HG03066 (cell line): Measurements from ENCODE around the gene TMEM240.
"Not testable (repeated sequence)": the region's sequence is repeated elsewhere in the genome, so short reads cannot be mapped to it uniquely, and the experiment has no call there.

Experiments used
- ATAC-seq: cut with Tn5 transposase; IDR thresholded peaks from one replicate; pipeline ENCODE4 v1.9.1; 2021; ENCODE audit warnings: low read depth; ENCODE audit not compliant: unreplicated experiment

The TMEM240 gene

GRCh38 chr1:1527092-1527816 is 13.2 kb downstream of the TMEM240 start:
- no peak for ATAC-seq

DNA sequence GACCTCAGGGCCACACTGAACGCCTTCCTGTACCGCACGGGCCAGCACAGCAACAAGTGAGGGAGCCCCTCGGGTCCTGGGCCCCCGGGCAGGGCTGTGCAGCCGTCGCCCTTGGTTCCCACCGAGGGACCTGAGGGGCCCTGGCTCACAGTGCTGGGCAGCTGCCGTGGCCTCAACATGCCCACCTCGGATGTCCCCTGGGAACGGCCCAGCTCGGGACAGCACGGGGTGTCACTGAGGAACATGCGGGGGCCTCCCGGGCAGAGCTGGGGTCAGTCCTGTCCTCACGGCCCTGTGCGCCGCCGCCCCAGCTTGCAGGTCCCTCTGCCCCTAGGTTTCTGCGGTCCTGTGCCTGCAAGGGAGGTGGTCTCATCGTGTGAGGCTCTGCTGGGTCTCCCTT is 13.9 kb downstream of the TMEM240 start:
- not testable (repeated sequence) for ATAC-seq

DNA sequence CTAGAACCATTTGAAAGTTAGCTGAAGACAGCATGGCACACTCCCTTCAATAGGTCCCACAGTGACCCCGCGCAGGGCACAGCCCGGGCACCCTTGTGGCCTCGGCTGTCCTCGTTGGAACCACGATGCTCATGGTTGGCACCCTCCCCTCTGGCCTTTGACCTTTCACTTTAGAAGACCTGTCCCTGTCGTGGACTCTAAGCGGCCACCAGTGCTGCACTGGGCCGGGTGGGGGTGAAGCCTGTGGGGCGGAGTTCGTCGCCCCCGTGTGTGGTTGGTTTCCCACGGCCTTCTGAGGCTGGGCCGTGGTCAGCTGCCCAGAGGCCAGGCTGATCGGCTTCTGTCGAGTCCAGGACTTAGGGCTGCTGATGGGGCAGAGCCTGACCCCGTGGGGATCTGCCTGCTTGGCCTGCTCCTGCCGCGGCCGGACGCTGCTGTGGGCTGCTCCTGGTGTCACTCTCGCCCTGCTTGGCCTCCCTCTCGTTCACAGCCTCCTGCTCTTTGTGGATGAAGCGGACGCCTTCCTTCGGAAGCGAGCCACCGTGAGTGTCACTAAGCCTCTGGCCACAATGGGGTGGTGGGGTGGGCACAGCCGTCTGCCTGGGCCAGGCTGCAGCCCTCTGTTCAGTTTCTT is 15.6 kb downstream of the TMEM240 start:
- not testable (repeated sequence) for ATAC-seq

GRCh38 chr1:1523651-1524050 is 16.8 kb downstream of the TMEM240 start:
- ATAC-seq, result not testable (repeated sequence)

GRCh38 chr1:1523226-1523625 is 17.2 kb downstream of the TMEM240 start:
- ATAC-seq, result not testable (repeated sequence)

DNA sequence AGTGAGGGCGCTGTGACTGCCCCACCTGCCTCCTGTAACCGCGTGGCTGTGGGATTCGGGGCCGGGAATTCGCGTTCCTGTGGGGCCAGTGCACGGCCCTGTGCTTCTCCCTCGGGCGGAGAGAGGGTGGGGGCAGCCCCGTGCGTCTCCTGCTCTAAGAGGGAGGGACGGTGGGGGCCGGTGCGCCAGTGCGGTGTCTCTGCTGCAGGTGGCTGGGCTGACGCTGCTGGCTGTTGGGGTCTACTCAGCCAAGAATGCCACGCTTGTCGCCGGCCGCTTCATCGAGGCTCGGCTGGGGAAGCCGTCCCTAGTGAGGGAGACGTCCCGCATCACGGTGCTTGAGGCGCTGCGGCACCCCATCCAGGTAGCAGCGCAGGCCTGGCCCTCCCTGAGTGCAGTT is 17.9 kb downstream of the TMEM240 start:
- not testable (repeated sequence) for ATAC-seq

- no peak for ATAC-seq
These were observed 19.1 kb downstream of the TMEM240 start for GRCh38 chr1:1521331-1521730.

- ATAC-seq, result not testable (repeated sequence)
These were observed 20.5 kb downstream of the TMEM240 start for GRCh38 chr1:1519805-1520505.

GRCh38 chr1:1518621-1519007 is 21.8 kb downstream of the TMEM240 start:
- ATAC-seq, result not testable (repeated sequence)

GRCh38 chr1:1517973-1518620 is 22.3 kb downstream of the TMEM240 start:
- no peak for ATAC-seq

GRCh38 chr1:1516923-1517322 is 23.5 kb downstream of the TMEM240 start:
- ATAC-seq, result not testable (repeated sequence)

GRCh38 chr1:1514376-1514775 is 26.0 kb downstream of the TMEM240 start:
- ATAC-seq, result not testable (repeated sequence)

GRCh38 chr1:1513675-1514074 is 26.7 kb downstream of the TMEM240 start:
- not testable (repeated sequence) for ATAC-seq

- ATAC-seq, result not testable (repeated sequence)
These were observed 28.0 kb downstream of the TMEM240 start for GRCh38 chr1:1512425-1512824.

DNA sequence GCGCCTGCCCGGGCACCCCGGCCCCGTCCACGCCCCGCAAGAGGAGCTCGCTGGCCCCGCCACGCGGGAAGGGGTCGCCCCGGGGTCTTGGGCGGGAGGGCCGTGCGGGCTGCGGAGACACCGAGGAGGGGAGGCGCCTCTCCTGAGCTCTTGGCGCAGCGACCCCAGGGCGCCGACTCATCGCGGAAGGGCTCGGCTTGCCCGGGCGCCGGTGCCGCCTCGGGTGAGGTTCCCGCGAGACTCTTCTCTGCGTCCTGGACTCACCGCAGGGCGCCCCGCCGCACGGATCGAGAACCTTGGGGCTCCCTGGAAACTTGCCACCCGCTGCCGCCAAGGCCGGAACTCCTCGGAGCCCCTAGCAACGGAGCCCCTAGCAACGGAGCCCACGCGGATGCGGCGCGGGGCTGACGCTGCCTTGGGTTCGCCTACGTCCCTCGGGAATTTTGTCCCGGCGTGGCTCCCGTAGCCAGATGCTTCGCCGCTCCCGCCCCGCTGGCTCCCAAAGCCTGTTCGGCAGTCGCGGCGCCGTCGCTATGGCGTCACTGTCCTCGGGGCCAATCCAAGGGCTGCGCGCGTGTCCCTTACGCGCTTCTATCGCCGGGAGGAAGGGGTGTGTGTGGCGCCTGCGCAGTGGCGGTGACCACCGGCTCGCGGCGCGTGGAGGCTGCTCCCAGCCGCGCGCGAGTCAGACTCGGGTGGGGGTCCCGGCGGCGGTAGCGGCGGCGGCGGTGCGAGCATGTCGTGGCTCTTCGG is 28.7 kb downstream of the TMEM240 start, which contains the start of gene ATAD3A:
Gene ATAD3A (plus strand): TSS at position 630 of the 753 bp plus-strand sequence. CDS start 107 bp downstream, at position 737.
- peak; percentile 77 for ATAC-seq

- ATAC-seq, result no peak
These were observed 29.4 kb downstream of the TMEM240 start for GRCh38 chr1:1510912-1511532.

GRCh38 chr1:1509465-1509850 is 31.0 kb downstream of the TMEM240 start:
- not testable (repeated sequence) for ATAC-seq

DNA sequence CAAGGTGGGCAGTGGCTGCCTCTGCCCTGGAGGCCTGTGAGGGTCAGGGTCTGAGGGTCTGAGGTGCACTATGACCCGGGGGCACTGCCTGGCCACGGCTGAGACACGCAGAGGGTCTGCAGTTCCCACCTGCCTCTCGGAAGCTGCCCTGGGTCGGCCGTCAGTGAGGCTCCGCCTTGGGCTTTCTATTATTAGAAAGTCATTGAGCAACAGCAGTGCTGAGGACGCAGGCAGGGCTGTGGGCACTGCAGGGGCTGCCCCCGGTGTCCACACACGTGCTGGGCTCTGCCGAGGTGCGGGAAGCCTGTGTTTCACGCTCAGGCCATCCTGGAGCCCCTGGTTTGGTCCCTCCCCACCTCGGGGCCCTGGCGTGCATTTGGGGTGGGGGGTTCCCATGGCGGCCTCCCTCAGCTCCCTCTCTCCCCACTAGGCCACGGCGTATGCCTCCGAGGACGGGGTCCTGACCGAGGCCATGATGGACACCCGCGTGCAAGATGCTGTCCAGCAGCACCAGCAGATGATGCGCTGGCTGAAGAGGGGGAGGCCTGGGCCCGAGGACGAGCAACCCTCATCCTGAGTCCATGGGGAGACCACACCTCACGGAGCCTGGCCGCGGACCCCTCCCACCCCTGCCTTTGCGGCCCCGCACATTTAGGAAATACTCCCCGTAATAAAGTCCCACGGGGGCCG is 31.5 kb downstream of the TMEM240 start:
- not testable (repeated sequence) for ATAC-seq

- no peak for ATAC-seq
These were observed 33.1 kb downstream of the TMEM240 start for GRCh38 chr1:1507305-1507704.
